ENCODE results near the gene RAB11FIP5.

GRCh38 chr2:73053316-73054114 is 59.2 kb downstream of the RAB11FIP5 start:
- TF ChIP-seq, protein P1, sequence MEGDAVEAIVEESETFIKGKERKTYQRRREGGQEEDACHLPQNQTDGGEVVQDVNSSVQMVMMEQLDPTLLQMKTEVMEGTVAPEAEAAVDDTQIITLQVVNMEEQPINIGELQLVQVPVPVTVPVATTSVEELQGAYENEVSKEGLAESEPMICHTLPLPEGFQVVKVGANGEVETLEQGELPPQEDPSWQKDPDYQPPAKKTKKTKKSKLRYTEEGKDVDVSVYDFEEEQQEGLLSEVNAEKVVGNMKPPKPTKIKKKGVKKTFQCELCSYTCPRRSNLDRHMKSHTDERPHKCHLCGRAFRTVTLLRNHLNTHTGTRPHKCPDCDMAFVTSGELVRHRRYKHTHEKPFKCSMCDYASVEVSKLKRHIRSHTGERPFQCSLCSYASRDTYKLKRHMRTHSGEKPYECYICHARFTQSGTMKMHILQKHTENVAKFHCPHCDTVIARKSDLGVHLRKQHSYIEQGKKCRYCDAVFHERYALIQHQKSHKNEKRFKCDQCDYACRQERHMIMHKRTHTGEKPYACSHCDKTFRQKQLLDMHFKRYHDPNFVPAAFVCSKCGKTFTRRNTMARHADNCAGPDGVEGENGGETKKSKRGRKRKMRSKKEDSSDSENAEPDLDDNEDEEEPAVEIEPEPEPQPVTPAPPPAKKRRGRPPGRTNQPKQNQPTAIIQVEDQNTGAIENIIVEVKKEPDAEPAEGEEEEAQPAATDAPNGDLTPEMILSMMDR (IDR thresholded peaks at IDR 0.05 in 2 of 3, conservative IDR thresholded peaks at IDR 0.05 in 1 of 3; ENCODE audit: borderline replicate concordance in 1 of 3, insufficient read depth in 1 of 3, low read depth in 2 of 3, low read length in 2 of 3), result no peak
- TF ChIP-seq POLR2AphosphoS5 (IDR thresholded peaks at IDR 0.05; ENCODE audit: low read depth, low read length), result no peak

All from HCT116 (cell line).